Mucosa of rectum (tissue), 2 donors: ENCODE results near the gene SCUBE1.

Experiments
- H3K27ac ChIP-seq, 2 donors: one replicate each; pipeline ENCODE4 v1.7.0; 2013; ENCODE audit warnings: inconsistent platforms in 2 of 2, low read depth in 2 of 2, low read length in 2 of 2
- H3K27me3 ChIP-seq, 2 donors: one replicate each; pipeline ENCODE4 v1.7.0; 2013; ENCODE audit warnings: low read length in 2 of 2; ENCODE audit not compliant: control insufficient read depth in 2 of 2, insufficient read depth in 2 of 2
- H3K36me3 ChIP-seq, 2 donors: one replicate each; pipeline ENCODE4 v1.7.0; 2013; ENCODE audit warnings: low read length in 2 of 2; ENCODE audit not compliant: control insufficient read depth in 2 of 2, insufficient read depth in 2 of 2
- H3K4me1 ChIP-seq, 2 donors: one replicate each; pipeline ENCODE4 v1.7.0; 2013; ENCODE audit warnings: low read length in 2 of 2, mild to moderate bottlenecking in 1 of 2; ENCODE audit not compliant: control insufficient read depth in 2 of 2, insufficient read depth in 2 of 2
- H3K4me3 ChIP-seq, 2 donors: one replicate each; pipeline ENCODE4 v1.7.0; 2013; ENCODE audit warnings: low read length in 2 of 2
- H3K9ac ChIP-seq, 2 donors: one replicate each; pipeline ENCODE4 v1.7.0; 2013; ENCODE audit warnings: low read length in 2 of 2, low read depth in 1 of 2, mild to moderate bottlenecking in 1 of 2
- H3K9me3 ChIP-seq, 2 donors: one replicate each; pipeline ENCODE4 v1.7.0; 2013; ENCODE audit warnings: low read length in 2 of 2; ENCODE audit not compliant: control insufficient read depth in 2 of 2
- donor health status: healthy.
- donor health status: Normal muscosa, but diverticular disease.

Gene SCUBE1

DNA sequence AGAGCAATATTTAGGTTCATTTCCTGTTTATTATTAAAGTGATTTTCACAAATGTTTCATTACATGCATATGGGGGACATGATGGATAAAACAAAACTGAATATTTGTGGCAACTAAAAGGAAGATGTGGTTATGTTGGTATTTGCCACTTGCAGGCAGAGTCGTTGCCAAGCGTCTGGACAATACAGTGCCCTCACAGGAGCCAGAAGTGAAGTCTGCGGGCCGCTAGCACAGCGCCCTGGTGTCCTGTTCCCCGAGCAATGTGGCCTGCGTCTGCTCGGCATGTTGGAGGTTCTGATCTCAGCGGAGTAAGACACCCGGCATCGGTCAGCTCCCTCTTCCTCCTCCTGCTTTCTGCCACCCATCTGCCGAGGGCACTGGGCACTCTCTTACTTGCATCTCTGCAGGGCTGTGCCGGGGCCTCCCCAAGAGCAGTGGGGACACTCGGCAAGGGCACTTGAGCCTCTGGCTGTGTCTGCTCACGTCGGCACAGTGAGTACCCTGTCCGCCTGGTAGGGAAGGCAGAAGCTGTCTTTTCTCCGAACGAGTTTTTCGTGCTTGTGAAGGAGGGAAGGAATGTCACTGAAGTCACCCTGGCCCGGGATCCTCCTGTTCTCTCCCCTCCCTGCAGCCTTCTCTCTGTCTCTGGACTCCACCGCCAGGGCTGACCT, 145.8 kb downstream of the SCUBE1 start:
- peaks cover 0 to 8% of the 10 kb centered on the region in 2 donors for H3K27me3 ChIP-seq
- no peaks in the 10 kb centered on the region for H3K9me3 ChIP-seq
- H3K4me1 ChIP-seq = no peaks in the 10 kb centered on the region
- no peak overlapping the region for H3K4me3 ChIP-seq
- no peak overlapping the region for H3K27ac ChIP-seq
- H3K36me3 ChIP-seq = no peaks in the 10 kb centered on the region
- no peak overlapping the region for H3K9ac ChIP-seq

DNA sequence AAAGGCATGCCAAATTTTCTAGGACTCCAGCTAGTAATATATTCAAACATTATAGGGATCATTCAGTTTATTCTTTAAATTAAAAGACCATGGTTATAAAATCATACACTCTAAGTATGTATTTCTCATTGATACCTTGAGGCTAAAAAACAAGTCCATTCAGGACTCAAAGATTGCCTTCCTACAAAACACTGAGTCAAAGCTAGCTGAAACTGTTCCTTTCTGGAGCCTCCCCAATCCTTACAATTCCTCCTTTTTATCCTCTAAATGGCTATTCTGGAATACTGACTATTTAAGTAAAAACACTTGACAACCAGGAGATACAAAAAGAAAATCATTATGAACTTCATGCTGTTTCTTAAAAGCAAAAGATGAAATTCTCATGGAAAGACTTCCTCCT, 151.3 kb downstream of the SCUBE1 start:
- Histone ChIP-seq H3K4me3 (no peak overlapping the region), H3K9me3 (peaks cover 0 to 2% of the 10 kb centered on the region in 2 donors), H3K27me3 (peaks cover 0 to 4% of the 10 kb centered on the region in 2 donors), H3K27ac (no peak overlapping the region), H3K36me3 (no peaks in the 10 kb centered on the region), H3K4me1 (peaks cover 0 to 4% of the 10 kb centered on the region in 2 donors), H3K9ac (no peak overlapping the region)

DNA sequence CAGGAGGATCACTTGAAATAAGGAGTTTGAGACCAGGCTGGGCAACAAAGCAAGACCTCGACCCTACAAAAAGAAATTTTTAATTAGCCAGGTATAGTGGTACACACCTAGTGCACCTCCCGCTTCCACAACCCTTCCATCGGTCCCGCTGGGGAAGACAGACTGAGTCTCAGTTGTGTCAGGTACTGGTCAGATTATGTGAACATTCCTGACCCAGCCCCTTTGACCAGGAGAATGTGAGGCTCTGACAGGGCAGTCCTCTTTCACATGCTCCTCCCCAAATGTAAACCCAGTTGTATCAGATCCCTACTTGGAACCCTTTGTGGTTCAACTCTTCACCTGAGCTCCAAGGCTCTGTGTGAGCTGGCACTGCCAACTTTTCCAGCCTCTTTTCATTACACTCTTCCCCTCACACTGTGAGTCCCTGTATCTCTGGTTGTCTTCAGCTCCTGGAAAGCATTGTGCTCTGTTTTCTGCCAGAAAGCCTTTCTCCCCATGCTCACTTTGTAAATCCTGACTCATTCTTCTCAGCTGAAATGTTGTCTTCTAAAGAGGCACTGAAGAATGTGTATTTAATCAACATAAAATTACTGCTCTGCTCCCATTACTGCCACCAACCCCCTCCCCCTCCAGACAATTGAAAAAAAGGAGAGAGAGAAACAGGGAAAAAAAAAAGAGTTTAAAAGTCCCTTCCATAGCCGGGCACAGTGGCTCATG, 154.2 kb downstream of the SCUBE1 start:
- no peak overlapping the region for H3K4me3 ChIP-seq
- no peak overlapping the region for H3K27ac ChIP-seq
- no peaks in the 10 kb centered on the region for H3K36me3 ChIP-seq
- peaks cover 0 to 4% of the 10 kb centered on the region in 2 donors for H3K27me3 ChIP-seq
- H3K9ac ChIP-seq = no peak overlapping the region
- H3K9me3 ChIP-seq = peaks cover 0 to 2% of the 10 kb centered on the region in 2 donors
- H3K4me1 ChIP-seq = peaks cover 11 to 17% of the 10 kb centered on the region in 2 donors

DNA sequence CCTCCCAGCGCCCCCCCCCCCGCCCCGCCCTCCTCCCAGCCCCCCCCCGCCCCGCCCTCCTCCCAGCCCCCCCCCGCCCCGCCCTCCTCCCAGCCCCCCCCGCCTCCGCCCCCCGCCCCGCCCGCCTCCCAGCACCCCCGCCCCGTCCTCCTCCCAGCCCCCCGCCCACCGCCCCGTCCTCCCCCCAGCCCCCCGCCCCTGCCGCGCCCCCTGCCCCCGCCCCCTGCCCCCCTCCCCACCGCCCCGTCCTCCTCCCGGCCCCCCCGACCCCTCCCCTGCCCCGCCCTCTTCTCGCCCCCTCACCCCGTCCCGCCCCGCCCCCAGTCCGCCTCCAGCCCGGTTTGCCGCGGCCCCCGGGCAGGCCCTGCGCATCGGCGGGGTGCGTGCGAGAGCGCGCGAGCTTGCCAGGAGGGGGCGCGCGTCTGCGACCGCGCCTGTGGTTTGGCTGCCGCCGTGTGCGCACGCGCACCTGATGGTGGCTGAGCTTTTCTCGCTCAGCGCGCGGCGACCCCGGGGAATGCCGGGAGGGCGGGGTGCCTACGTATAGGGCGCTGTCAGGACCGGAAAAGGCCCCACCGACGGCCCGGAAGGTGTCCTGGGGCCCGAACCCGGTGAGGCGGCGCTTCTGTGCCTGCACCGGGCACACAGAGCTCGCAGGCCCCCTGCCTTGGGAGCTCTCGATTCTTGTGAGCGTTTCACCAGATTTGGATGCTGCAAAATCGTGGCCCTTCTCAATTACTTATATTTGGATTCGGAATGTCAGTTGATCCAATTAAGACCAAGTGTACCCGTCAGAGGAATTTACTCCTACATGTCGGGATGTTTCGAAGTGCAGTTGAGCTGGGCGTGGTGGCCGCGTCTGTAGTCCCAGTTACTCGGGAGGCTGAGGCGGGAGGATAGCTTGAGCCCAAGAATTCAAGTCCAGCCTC, 155.7 kb downstream of the SCUBE1 start:
- Histone ChIP-seq H3K27me3 (no peaks in the 10 kb centered on the region), H3K9me3 (peaks cover 0 to 2% of the 10 kb centered on the region in 2 donors), H3K9ac (peak overlapping the region; percentile 63 to 76), H3K36me3 (peaks cover 0 to 5% of the 10 kb centered on the region in 2 donors), H3K27ac (peak overlapping the region; percentile 92 to 96), H3K4me3 (peak overlapping the region; percentile 63 to 85), H3K4me1 (peaks cover 11 to 17% of the 10 kb centered on the region in 2 donors)

DNA sequence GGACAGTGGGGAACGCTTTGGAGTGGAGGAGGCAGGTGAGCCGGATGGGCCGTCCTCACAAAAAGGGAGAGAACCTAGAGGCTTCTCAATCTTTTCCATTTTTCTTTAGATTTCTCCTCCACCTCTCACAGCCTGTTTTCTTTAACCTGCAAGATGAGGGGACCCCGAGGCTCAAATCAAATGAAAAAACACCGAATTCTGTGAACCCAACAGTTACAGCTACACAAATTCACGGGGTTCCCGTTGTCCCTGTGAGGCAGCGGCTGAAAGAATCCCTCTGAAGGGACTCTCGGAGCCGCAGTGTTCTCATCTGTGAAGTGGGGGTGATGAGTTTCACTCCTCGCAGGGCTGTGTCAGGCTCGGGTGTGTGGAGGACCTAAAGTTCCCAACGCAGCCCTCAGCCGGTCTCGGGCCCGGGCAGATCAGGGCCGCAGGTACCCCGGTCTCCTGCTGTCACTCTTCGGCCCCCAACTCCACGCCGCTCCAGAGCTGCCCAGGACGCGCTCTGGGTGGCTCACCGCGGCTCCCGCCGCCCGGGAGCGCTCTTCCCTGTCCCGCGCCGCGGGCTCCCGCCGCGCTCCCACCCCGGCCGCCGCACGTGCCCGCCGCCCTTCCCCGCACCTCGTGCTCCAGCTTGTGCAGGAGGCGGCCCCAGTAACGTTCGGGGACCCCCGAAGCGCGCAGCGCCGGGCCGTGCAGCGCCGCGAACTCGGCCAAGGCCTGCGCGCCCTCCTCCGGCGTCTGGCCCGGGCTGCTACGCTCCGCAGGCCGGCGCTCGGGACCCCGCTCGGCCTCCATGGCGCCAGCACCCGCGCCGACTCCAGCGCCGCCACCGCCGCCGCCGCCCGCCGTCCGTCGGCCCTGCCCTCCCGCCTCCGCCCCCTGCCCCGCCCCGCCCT, 156.7 kb downstream of the SCUBE1 start, which contains the start of gene TTLL12:
TSS of gene TTLL12 (minus strand) at position 863 of the 899 bp plus-strand sequence. CDS start at position 798, 65 bp downstream.
- Histone ChIP-seq H3K9ac (peak within 1 kb of the TSS; percentile 76 to 86), H3K27ac (peak within 1 kb of the TSS; percentile 92 to 96), H3K9me3 (peaks cover 0 to 2% of the 10 kb centered on the region in 2 donors), H3K4me3 (peak within 1 kb of the TSS; percentile 79 to 87), H3K36me3 (peaks cover 0 to 7% of the 10 kb centered on the region in 2 donors), H3K27me3 (no peaks in the 10 kb centered on the region), H3K4me1 (peaks cover 11 to 17% of the 10 kb centered on the region in 2 donors)

DNA sequence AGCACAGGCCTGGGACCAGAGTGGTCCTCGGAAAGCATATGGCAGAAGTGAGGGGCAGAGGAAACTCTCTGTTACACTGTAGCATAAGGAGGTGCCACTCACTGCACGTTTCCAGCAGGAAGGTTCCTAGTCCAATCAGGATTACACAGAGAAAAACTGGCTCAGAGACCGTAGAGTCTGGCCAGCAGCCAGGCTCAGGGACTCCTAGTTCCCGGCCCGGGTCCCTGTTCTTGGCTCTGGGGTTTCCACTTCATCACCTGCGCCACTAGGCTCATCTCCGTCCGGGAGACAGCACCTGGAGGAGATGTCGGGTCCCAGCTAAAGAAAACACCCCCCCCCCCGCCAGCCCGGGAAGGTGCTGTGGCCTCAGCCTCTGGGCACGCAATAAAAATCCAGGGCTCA, 157.3 kb downstream of the SCUBE1 start:
- peaks cover 11 to 17% of the 10 kb centered on the region in 2 donors for H3K4me1 ChIP-seq
- H3K27me3 ChIP-seq = no peaks in the 10 kb centered on the region
- peak overlapping the region in 1 of 2 donors; percentile 86 for H3K9ac ChIP-seq
- H3K9me3 ChIP-seq = no peaks in the 10 kb centered on the region
- H3K36me3 ChIP-seq = peaks cover 0 to 14% of the 10 kb centered on the region in 2 donors
- H3K27ac ChIP-seq = peak overlapping the region; percentile 32 to 82
- peak overlapping the region; percentile 79 to 87 for H3K4me3 ChIP-seq

DNA sequence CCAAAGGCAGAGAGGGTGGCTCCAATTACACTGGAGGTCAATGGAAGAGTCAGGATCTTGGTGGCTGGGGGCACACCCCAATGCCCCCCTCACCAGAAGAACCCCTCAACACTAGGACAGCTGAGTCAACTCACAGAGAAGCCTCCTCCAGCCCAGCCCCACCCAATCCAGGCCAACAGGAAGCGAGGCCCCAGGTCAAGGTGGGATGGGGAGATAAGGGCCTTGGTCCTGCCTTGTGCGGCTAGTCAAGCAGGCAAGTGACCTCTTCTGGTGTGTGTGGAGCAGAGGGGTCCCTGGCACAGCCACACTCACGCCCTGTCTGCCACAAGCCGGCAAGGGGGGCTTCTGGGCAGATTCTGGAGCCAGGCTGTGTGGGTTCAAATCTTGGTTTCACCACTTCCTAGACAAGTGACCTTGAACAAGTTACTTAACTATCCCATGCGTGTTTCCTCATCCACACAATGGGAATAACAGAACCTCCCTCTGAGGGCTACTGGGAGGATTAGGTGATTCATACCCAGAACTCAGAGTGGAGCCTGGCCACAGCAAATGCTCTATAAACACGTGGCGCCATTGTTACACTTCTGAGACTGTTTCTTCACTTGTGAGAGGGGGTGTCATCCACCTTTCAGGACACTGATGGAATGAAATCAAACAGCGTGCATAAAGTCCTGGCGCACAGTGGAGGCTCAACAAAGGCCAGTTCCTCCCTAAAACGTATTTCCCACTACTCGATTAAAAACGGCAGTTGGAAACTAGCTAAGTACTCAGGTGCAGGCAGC, 159.5 kb downstream of the SCUBE1 start:
- Histone ChIP-seq H3K9ac (no peak overlapping the region), H3K4me3 (no peak overlapping the region), H3K36me3 (peaks cover 14 to 27% of the 10 kb centered on the region in 2 donors), H3K27ac (no peak overlapping the region), H3K27me3 (no peaks in the 10 kb centered on the region), H3K4me1 (peaks cover 11 to 17% of the 10 kb centered on the region in 2 donors), H3K9me3 (no peaks in the 10 kb centered on the region)

DNA sequence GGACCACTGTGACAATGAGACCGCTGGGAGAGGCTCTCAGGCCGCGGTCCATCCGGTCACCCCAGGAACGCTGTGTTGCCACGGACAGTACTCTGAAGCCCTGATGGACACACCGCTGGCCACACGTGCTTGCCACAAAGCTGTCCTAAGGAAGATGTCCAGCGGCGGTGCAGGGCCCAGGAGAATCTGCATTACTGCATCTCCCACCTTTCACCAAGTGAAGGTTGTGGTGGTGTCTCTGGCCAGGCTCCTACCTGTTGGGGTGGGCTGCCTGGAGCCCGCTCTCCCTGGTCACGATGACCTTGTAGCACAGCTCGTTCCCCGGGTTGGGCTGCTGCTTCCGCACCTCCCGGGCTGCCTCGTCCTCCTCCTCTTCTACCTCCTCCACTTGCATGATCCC, 160.4 kb downstream of the SCUBE1 start:
- Histone ChIP-seq H3K9me3 (no peaks in the 10 kb centered on the region), H3K27me3 (no peaks in the 10 kb centered on the region), H3K27ac (no peak overlapping the region), H3K4me1 (peaks cover 11 to 13% of the 10 kb centered on the region in 2 donors), H3K36me3 (peaks cover 17 to 30% of the 10 kb centered on the region in 2 donors), H3K9ac (no peak overlapping the region), H3K4me3 (no peak overlapping the region)
